GM19463 (cell line): ENCODE measurements around the gene MAPK8IP1.
A peak's percentile ranks its signal among the peaks of the same experiment; 100 is the strongest.

ENCODE experiments used
- ATAC-seq: cut with Tn5 transposase; IDR thresholded peaks from one replicate; pipeline ENCODE4 v1.9.1; 2021; ENCODE audit warnings: mild to moderate bottlenecking, moderate library complexity; ENCODE audit not compliant: unreplicated experiment

MAPK8IP1 gene

GRCh38 chr11:45924036-45924915, 38.8 kb downstream of the MAPK8IP1 start:
- no peak for ATAC-seq

GRCh38 chr11:45924927-45925326, 39.5 kb downstream of the MAPK8IP1 start:
- ATAC-seq: no peak

GRCh38 chr11:45925550-45925949, 40.1 kb downstream of the MAPK8IP1 start:
- ATAC-seq: no peak

DNA sequence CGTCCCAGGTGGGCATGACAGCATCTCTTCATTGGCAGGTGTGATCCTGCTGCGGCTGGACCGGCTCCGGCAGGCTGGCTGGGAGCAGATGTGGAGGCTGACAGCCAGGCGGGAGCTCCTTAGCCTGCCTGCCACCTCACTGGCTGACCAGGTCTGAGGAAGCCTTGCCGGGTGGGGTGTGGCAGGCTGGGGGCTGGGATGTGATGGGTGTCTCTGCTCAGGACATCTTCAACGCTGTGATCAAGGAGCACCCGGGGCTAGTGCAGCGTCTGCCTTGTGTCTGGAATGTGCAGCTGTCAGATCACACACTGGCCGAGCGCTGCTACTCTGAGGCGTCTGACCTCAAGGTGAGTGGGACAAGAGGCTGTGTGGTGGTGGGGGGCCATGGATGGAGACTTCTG, 40.5 kb downstream of the MAPK8IP1 start:
- no peak for ATAC-seq

GRCh38 chr11:45926536-45927331, 41.3 kb downstream of the MAPK8IP1 start:
- ATAC-seq: no peak

DNA sequence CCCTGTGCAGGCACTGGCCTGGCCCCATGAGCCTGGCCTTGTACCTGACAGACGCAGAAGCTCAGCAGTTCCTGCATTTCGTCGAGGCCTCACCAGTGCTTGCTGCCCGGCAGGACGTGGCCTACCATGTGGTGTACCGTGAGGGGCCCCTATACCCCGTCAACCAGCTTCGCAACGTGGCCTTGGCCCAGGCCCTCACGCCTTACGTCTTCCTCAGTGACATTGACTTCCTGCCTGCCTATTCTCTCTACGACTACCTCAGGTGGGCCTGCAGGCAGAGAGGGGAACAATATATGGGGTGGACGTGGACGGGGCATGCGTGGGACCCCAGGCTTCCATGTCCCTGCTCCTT, 41.9 kb downstream of the MAPK8IP1 start:
- no peak for ATAC-seq

DNA sequence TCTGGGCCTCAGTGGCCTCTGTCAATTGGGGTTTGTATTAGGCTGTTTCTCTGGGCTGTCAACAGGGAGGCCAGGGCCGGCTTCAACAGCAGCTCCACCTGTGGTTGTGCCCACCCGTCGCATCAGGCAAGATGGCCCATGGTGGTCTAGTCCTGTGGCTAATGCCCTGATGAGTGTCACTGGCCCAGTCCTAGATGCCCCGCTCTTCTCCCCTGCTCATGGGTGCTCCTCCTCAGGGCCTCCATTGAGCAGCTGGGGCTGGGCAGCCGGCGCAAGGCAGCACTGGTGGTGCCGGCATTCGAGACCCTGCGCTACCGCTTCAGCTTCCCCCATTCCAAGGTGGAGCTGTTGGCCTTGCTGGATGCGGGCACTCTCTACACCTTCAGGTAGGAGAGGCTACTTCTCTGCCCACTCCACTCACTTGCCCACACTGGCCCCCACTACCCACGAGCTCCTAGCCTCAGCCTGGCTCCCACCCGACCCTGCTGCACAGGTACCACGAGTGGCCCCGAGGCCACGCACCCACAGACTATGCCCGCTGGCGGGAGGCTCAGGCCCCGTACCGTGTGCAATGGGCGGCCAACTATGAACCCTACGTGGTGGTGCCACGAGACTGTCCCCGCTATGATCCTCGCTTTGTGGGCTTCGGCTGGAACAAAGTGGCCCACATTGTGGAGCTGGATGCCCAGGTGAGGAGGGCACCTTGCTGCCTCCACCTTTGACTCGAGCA, 42.4 kb downstream of the MAPK8IP1 start:
- no peak for ATAC-seq

DNA sequence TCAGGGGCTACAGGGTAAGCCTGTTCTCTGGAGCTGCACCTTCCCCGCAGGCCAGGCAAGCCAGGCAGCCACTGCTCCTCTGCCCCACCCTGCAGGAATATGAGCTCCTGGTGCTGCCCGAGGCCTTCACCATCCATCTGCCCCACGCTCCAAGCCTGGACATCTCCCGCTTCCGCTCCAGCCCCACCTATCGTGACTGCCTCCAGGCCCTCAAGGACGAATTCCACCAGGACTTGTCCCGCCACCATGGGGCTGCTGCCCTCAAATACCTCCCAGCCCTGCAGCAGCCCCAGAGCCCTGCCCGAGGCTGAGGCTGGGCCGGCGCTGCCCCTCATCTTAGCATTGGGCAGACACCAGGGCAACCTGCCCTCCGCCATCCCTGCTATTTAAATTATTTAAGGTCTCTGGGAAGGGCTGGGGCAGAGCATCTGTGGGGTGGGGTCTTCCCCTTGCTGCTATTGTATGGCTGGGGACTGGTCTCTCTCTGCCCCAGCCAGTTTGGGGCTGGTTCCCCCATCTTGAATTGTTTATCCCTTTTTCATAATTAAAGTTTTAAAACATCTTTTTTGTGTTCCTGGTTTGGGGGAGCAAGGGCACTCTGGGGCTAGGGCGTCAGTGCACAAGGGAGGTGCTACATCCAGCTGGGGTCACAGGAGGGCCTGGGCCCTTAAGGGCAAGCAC, 43.2 kb downstream of the MAPK8IP1 start:
- ATAC-seq: no peak

DNA sequence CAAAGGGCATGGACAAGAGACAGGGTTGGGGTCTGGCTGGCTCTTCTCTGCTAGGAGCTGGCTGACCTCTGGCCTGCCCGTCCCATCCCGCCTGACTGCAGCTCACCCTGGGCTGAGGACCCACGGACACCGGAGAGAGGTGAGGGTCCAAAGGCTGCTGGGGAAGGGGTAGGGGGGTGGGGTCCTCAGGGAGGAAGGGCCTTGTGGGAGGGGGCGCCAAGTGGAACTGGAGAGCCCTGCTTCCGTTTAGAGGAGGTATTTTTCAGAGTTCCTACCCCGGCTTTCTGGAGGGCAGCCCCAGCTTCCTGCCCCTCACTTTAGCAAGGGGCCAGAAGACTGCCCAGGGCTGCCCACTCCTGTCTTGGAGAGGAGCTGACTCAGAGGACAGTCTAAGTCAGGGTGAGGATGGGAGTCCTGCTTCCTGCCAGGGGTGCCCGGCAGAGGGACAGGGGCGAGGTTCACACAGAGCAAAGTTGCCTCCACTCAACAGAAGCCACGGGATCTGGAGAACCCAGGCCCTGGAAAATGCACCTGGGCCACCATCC, 44.1 kb downstream of the MAPK8IP1 start:
- peak; percentile 6 for ATAC-seq

GRCh38 chr11:45930031-45930794, 44.8 kb downstream of the MAPK8IP1 start:
- peak; percentile 87 for ATAC-seq

GRCh38 chr11:45930951-45931570, 45.6 kb downstream of the MAPK8IP1 start:
- ATAC-seq: no peak

GRCh38 chr11:45931739-45932138, 46.3 kb downstream of the MAPK8IP1 start:
- no peak for ATAC-seq

GRCh38 chr11:45932217-45932616, 46.8 kb downstream of the MAPK8IP1 start:
- no peak for ATAC-seq

DNA sequence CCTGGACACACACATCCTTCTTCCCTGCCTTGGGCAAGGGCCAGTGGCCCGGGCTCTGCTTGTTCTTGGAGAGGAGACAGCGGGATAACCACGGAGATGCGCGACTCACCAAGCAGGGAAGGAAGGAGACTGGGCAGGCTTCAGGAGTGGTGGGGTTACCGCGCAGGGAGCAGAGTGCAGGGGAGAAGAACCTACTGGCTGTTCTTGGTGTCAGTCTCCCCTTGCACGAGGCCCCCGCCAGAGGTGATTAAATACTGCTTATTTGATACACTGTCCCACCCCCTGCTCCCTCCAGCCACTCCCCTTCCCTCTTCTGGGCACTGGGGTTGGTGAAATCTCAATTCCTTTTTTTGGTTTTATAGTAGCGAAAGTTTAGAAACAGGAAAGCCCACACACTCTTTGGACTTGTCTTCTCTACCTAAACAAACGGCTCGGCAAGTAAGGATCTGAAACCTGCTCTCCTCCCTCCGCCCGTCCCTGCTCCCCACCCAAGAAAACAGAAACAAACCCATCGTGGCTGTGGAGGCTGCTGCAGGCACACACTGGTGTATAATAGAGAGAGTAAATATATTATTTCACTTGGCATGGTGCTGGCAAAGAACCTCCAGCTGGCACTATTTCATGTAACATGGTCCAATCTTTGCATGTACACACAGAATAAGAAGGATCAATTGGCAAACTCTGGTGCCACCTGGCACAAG, 47.8 kb downstream of the MAPK8IP1 start:
- ATAC-seq: peak; percentile 22

DNA sequence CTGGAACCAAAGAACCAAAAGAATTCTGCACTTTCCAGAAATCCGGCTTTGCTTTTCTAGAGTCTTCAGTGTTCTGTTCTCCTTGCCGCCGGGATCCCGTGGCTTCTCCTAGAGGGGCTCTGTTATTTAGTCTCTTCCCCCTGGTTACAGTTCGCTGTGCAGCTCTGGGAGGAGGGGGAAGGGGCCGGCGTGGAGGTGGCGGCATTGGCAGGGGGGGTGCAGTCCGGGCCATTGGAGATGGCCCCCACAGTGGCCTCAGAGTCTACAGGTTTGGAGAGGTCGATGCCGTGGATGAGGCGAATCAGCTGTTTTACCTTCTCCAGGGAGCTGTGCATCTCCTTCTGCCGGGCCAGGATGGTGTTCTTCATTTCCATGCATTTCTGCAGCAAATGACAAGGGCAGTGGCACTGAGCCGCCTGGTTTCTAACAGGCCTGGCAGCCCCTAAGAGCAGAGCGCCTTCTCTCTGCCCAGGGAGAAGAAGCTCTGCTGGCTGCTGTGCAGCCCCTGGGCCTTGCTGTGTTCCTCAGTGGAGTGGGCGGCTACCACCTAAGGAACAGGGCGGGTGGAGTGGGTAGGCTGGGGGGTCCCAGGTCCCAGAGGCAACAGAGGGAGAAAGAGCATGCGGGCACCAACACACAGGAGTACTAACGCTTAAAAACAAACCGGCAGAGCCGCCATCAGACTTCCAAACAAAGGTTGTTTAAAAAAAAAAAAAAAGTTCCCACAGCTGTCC, 48.6 kb downstream of the MAPK8IP1 start:
- no peak for ATAC-seq

DNA sequence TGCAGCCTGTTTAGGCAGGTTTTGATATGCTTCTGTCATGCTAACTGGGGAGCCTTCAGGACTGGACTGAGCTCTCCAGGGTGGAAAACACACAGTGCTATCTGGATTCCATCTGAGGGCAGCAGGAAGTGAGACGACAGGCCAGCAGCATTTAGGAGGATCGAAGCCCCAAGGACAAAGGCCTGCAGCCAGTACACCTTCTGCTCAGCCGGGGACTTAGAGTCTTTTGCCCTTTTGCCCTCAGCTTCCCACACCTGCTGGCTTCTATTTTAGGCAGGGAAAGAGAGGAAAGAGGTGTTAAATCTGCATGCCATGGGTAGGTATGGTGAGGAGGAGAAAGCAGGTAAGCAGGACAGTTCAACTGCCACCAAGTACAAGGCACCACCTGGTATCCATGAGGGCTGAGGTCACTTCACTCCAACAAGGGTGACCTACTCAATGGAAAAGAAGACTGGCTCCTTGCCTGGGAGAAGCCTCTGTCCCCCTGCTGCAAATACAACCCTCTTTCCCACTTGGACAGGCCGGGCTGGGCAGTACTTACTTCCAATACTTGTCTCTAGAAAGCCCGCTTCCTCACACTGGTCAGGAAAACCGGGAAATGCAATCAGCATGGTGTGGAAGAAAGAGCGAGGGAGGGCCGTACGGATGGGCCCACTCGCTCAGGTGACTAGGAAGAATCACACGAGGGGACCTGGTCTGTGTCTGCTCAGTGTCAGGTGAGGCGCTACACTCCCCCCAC, 49.3 kb downstream of the MAPK8IP1 start:
- no peak for ATAC-seq

- no peak for ATAC-seq
Observed at GRCh38 chr11:45935349-45936064, 50.1 kb downstream of the MAPK8IP1 start.
